Activated naive CD4-positive, alpha-beta T cell treated with anti-CD3 and anti-CD28 coated beads for 36 hours (primary cell): Measurements from ENCODE around the gene HOXD11. TPM values are rescaled to one million over a fixed set of nuclear protein-coding genes. Genes with fewer than 3 reads are reported as not detected.

ENCODE experiments used
- CTCF ChIA-PET: fragments of 350-600 bp; sonication (Branson Sonifier 250); formaldehyde crosslinking; loops from one replicate; lab custom pipeline; 2021; ENCODE audit warnings: antibody characterized with exemption; lab: Charles Lee
- DNase-seq: peaks from one replicate; pipeline ENCODE4 v3.0.0-alpha.2; 2020
- H3K27ac Mint-ChIP-seq: one replicate; pipeline ENCODE4 v1.8.0; 2021; ENCODE audit warnings: mild to moderate bottlenecking, mixed read lengths
- H3K27me3 Mint-ChIP-seq: one replicate; pipeline ENCODE4 v1.8.0; 2021; ENCODE audit warnings: low read depth, mixed read lengths
- H3K36me3 Mint-ChIP-seq: one replicate; pipeline ENCODE4 v1.8.0; 2021; ENCODE audit warnings: low read depth, mixed read lengths
- H3K4me1 Mint-ChIP-seq: one replicate; pipeline ENCODE4 v1.8.0; 2021; ENCODE audit warnings: low read depth, mixed read lengths
- H3K4me3 Mint-ChIP-seq: one replicate; pipeline ENCODE4 v1.8.0; 2021; ENCODE audit warnings: mild to moderate bottlenecking, moderate library complexity, mixed read lengths
- H3K9me3 Mint-ChIP-seq: one replicate; pipeline ENCODE4 v1.8.0; 2021; ENCODE audit warnings: mixed read lengths
- intact Hi-C: fragments of 100-400 bp; cut with micrococcal nuclease; formaldehyde crosslinking; loops from one replicate; pipeline ENCODE4 v1.15.1; 2023
- total RNA-seq, 2 experiments: library from RNA; stranded (reverse); gene quantifications; one replicate each; pipeline ENCODE4 v1.2.3, GENCODE V29; 2021

HOXD11 gene
- total RNA-seq, result not detected

DNA sequence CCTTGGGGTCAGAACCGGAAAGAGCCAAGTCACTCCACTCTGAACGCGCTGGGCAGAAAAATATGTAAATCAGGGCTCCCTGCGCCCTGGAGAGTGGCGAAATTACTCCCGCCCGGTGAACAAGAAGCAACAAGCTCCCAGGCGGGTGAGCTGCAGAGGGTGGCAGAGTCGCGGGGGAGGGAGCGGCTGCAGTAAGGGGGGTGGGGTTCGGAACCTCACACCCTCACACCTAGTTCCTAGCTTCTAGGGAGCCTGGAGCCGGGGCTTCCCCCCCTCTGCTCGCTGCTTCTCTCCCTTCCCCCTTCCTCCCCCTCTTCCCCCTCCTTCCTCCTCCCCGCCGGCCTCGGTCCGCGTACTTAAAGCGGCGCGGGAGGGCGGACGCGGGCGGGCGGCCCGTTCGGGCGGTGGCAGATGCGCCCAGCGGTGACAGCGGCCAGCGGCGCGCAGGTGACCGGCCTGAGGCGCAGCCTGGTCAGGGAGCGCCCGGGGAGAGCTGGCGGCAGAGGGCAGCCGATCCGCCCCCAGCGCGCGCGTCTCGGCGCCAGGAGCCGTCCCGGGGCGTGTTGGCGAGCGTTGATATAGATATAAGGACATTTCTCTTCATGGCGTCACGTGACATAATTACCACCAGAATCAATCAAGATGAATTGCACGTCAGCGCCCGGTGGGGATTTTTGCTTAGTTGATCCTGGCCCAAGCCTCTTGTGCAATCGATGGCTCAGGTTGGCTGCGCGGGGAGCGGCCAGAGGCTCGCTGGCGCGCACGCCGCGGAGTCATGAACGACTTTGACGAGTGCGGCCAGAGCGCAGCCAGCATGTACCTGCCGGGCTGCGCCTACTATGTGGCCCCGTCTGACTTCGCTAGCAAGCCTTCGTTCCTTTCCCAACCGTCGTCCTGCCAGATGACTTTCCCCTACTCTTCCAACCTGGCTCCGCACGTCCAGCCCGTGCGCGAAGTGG lies at the start of gene HOXD11:
Gene HOXD11, plus strand, starts transcription at position 700 of the 959 bp plus-strand sequence. Its CDS starts 76 bp downstream, at position 776.
- peak; percentile 30 for DNase-seq
- Mint-ChIP-seq H3K4me1 (peaks cover 36% of the 10 kb centered on the region), H3K4me3 (peak within 1 kb of the TSS; percentile 42), H3K9me3 (peaks cover 1% of the 10 kb centered on the region), H3K36me3 (peaks cover 3% of the 10 kb centered on the region), H3K27me3 (peaks cover 81% of the 10 kb centered on the region), H3K27ac (no peak within 1 kb of the TSS)
- intact Hi-C loops, result loop anchor here (2.0 kb wide), 1 partner anchor 14 kb away; no protein-coding TSS in a partner anchor
- CTCF ChIA-PET, result interaction anchor here (1.6 kb wide), 1 partner anchor 9 kb away, joined by 4 read pairs; no protein-coding TSS in a partner anchor

DNA sequence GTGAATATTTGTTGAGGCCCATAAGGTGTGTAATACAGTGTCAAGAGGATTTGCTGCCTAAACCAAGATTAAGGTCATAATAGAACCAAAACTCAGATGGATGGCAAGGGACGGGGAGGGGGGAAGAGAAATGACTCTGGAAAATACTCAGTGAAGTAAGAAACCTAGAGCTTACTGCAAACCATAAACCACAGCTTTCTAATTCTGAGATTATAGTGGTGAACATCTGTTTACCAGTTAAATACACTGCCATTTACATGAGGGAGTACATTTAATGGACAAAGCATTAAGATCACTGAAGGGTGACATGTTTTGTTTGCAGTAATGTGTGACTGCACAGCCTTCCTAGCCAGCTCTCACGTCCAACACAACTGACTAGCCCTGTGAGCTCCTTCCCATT lies 43.1 kb upstream of the HOXD11 start:
- Mint-ChIP-seq H3K27me3 (peaks cover 56% of the 10 kb centered on the region), H3K4me1 (peaks cover 14% of the 10 kb centered on the region), H3K9me3 (no peaks in the 10 kb centered on the region), H3K36me3 (no peaks in the 10 kb centered on the region), H3K27ac (no peak overlapping the region), H3K4me3 (no peak overlapping the region)
- CTCF ChIA-PET, result no interaction called here
- DNase-seq, result no peak
- intact Hi-C loops, result no loop called here

DNA sequence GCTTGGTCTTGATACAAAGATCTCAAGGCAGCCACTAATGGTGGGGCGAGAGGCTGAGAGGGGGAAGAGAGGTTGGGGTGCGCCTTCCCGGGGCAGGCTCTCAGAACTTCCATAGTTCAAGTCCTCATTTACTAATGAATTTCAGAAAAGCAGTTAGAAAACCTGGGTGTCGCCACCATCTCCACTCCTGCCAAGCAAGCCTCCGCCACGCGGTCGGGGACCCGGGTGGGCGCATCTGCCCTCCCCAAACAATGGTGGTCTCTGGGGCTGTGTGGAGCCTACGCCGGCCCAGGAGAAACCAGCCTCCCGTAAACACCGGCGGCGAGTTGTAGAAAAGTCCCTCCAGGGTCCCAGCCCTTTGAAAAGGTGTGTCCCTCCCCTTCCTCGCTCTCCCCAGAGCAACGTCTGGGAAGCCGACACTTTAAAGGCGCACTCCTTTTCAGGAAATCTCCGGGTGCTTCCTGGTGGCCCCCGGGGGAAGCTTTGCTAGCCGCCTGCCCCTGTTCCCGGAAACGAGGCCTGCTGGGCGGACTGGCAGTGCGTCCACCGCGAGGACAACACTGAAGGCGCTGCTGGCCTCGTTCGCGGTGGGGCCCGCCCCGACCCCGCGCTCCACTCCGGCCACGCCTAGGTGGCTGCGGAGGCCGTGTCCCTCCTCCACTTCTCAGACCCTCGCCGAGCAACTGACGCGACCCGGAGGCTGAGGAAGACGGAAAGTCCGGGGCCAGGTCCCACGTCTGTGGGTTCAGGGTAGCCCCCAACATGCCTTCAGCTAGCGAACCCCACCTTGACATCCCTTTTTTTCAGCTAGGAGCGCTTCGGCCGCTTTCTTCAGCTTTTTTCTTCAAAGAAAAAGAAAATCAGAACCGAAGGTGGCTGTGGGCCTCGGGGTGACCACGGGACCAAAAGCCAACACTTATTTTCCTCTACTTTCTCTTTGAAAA lies 40.2 kb upstream of the HOXD11 start:
- Mint-ChIP-seq H3K4me3 (no peak overlapping the region), H3K36me3 (no peaks in the 10 kb centered on the region), H3K4me1 (peaks cover 16% of the 10 kb centered on the region), H3K27ac (no peak overlapping the region), H3K9me3 (no peaks in the 10 kb centered on the region), H3K27me3 (peaks cover 73% of the 10 kb centered on the region)
- no peak for DNase-seq
- CTCF ChIA-PET, result no interaction called here
- intact Hi-C loops, result no loop called here

DNA sequence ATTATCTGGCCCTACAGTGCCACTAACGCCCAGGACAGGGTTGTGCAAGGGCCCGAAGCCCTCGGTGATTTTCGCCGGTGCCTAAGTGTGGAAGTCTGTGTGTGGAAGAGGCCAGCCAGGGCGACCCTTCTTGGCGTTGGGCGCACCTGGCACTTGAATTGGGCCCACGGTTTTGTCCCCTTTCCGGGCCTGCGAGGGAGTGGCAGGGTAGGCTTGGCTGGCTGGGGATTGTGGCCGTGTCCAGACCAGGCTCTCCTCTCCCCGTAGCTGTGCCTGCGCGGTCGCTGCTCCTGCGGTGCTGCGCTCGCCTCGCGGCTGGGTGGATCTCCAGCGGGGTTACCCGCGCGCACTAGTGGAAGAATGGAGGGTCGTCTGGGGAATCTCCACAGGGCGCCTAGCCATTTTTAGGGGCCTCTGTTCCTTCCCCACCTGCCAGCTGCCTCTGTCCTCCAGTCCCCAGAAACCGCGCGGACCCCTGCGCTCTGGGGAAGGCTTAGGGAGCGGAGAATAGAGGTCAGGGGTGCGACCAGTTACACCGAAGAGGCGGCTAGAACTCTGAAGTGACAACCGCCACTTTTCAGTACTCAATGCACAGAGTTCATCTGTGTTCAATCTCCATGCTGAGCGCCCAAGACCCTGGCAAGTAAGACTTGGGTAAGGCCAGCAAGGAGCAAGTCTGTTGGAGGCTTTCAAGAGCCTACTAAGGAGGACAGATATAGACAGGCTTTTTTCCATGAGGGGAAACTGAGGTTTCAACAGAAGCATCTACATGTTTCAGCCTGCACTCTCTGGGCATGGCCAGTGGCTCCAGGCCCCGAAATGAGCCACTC lies 39.3 kb upstream of the HOXD11 start:
- no peak overlapping the region for H3K4me3 Mint-ChIP-seq
- CTCF ChIA-PET, result no interaction called here
- H3K27me3 Mint-ChIP-seq, result peaks cover 73% of the 10 kb centered on the region
- H3K9me3 Mint-ChIP-seq, result no peaks in the 10 kb centered on the region
- peaks cover 16% of the 10 kb centered on the region for H3K4me1 Mint-ChIP-seq
- no peak overlapping the region for H3K27ac Mint-ChIP-seq
- no peak for DNase-seq
- H3K36me3 Mint-ChIP-seq, result no peaks in the 10 kb centered on the region
- intact Hi-C loops, result no loop called here

GRCh38 chr2:176068419-176068832 lies 38.7 kb upstream of the HOXD11 start:
- Mint-ChIP-seq H3K27ac (no peak overlapping the region), H3K9me3 (no peaks in the 10 kb centered on the region), H3K4me1 (peaks cover 21% of the 10 kb centered on the region), H3K27me3 (peaks cover 76% of the 10 kb centered on the region), H3K4me3 (no peak overlapping the region), H3K36me3 (no peaks in the 10 kb centered on the region)
- DNase-seq, result no peak
- intact Hi-C loops, result no loop called here
- CTCF ChIA-PET, result no interaction called here

DNA sequence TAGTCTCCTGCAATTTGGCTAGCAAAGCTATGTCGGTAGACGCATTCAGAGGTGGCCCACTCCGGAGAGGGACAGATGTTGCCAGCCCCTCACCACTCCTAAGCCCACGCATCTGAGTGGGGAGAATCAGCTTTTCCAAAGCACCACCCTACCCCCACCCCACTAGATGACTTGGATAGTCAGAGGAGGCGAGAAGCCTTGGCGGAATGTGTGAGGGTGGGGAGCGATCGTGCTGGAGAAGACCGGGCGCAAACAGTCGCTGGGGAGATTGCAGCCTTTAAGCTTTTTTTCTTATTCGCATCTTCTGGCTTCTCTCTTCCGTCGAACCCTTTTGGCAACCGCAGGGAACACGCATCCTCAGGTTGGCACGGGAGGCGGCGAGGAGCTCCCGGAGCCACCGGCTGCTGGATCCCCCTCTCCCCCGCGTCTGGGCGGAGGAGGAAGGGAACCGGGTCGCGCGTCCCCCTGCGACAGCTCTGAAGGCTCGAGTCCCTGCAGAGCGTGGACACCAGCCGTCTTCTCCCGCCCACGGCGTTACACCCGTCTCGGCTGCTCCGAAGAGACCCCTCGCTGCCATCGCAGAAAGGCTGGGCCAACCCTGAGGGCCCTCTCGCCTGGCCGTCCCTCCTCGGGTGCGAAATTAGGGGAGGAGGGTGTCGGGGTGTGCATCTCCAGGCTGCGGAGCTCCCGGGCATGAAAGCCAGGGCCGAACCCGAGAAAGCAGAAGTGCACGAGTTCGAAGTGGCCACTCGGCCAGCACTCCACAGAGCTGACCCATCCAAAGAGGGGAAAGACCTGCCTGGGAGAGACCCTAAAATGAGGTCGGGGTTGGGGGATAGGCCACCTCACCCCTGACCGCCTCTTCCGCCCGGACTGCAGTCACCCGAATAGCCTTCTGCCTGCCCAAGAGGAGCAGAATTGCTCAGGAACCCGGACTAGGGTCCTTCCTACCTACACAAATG lies 35.5 kb upstream of the HOXD11 start:
- Mint-ChIP-seq H3K4me1 (peaks cover 16% of the 10 kb centered on the region), H3K9me3 (peaks cover 6% of the 10 kb centered on the region), H3K36me3 (no peaks in the 10 kb centered on the region), H3K27ac (no peak overlapping the region), H3K4me3 (no peak overlapping the region), H3K27me3 (peaks cover 82% of the 10 kb centered on the region)
- DNase-seq, result no peak
- intact Hi-C loops, result no loop called here
- CTCF ChIA-PET, result interaction anchor here (0.9 to 1.0 kb wide), 2 partner anchors 26 to 55 kb away, joined by 3 read pairs; no protein-coding TSS in a partner anchor

DNA sequence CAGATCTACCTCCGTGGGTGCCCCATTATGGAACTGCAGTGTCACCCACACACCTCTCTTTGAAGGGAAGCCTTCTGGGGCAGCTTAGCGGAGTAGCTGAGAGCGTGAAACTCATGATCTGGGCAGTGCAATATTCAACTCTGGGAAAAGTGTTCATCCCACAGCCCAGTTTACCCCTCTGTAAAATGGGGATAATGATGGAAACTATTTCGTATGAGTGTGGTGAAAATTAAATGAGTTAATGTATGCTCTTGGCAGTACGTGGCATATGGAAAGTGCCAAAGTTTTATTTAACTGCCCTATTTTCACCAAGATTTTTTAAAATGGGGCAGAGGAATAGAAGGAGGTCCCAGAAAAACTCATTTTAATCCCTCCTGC lies 34.8 kb upstream of the HOXD11 start:
- peaks cover 16% of the 10 kb centered on the region for H3K4me1 Mint-ChIP-seq
- intact Hi-C loops, result no loop called here

DNA sequence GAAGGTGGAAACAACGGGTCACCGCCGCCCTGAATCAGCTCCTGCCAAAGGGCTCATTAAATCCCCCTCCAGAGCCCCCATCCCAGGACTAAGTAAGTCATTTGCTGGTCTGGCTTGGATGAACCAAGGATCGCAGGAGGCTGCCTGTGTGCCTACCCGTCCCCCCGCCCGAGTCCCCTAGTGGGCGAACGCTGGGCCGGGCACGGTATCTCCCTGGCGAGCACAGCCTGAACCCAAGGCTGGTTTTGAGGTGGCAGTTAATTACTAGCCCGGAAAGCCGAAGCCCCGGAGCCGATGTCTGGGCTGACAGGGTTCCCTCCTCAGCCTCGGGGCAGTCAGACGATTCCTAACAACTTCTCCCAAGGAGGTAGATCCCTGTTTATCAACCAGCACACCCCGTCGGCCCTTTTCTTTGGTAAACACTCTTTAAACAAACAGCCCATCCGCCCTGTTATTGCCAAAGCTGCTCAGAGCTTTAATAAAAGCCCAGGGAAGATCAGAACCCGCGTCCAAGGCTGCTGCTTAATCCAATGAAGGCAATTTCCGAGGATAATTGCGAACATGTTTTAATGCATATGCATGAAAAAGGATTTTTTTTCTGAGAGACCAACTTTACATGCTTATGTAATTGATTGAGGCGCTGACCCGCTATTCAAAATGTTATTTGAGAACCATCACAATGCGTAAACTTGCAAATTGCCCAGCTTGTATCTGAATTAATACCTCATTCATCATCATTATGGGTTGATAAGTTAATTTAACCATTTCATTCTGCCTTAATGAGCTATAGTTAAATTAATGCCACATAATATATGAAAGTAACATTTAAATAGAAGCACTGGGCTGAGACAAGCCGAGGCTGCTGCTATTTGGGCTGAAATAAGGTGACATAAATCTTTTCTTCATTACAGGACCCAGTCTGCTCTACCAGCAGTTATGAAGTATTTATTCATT lies 33.9 kb upstream of the HOXD11 start:
- intact Hi-C loops, result no loop called here
- Mint-ChIP-seq H3K27me3 (peaks cover 81% of the 10 kb centered on the region), H3K4me1 (peaks cover 13% of the 10 kb centered on the region), H3K36me3 (no peaks in the 10 kb centered on the region), H3K4me3 (no peak overlapping the region), H3K27ac (no peak overlapping the region), H3K9me3 (peaks cover 7% of the 10 kb centered on the region)
- DNase-seq, result no peak
- CTCF ChIA-PET, result interaction anchor here (0.7 to 1.4 kb wide), 2 partner anchors 23 to 38 kb away, joined by 3 to 7 read pairs; no protein-coding TSS in a partner anchor

More for the DNA sequence above, 34.8 kb upstream of the HOXD11 start:
- CTCF ChIA-PET, result no interaction called here
- H3K9me3 Mint-ChIP-seq, result peaks cover 7% of the 10 kb centered on the region
- no peaks in the 10 kb centered on the region for H3K36me3 Mint-ChIP-seq
- no peak for DNase-seq
- no peak overlapping the region for H3K4me3 Mint-ChIP-seq
- no peak overlapping the region for H3K27ac Mint-ChIP-seq
- peaks cover 86% of the 10 kb centered on the region for H3K27me3 Mint-ChIP-seq

DNA sequence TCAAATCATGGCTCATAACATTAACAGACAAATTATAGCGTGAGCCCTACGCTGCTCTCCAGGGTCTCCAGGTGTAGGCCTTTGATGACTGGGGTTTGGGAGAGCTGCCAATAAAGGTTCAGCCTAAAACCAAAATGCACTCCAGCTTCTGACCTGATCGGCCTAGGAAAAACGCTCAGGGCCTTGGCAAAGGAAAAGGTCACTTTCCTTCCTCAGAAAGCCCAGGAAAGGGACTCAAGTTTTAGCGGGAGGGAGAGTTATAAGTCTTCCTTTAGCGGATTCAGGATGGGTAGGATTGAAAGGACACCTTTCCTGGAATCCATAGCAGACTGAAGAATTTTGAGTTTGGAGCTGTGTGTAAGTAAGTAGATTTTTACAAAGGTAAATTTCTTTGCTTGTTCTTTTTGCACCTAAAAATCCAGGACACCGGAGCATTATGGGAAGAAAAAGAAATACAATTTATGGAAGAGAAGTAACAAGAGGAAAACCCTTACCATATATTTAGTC lies 32.1 kb upstream of the HOXD11 start:
- DNase-seq, result no peak
- H3K4me1 Mint-ChIP-seq, result peaks cover 18% of the 10 kb centered on the region
- no peak overlapping the region for H3K4me3 Mint-ChIP-seq
- peaks cover 78% of the 10 kb centered on the region for H3K27me3 Mint-ChIP-seq
- H3K27ac Mint-ChIP-seq, result no peak overlapping the region
- H3K36me3 Mint-ChIP-seq, result peaks cover 6% of the 10 kb centered on the region
- CTCF ChIA-PET, result interaction anchor here (0.6 kb wide), 1 partner anchor 22 kb away, joined by 4 read pairs; no protein-coding TSS in a partner anchor
- intact Hi-C loops, result loop anchor here (5.0 kb wide), 1 partner anchor 37 kb away; no protein-coding TSS in a partner anchor
- H3K9me3 Mint-ChIP-seq, result peaks cover 7% of the 10 kb centered on the region

DNA sequence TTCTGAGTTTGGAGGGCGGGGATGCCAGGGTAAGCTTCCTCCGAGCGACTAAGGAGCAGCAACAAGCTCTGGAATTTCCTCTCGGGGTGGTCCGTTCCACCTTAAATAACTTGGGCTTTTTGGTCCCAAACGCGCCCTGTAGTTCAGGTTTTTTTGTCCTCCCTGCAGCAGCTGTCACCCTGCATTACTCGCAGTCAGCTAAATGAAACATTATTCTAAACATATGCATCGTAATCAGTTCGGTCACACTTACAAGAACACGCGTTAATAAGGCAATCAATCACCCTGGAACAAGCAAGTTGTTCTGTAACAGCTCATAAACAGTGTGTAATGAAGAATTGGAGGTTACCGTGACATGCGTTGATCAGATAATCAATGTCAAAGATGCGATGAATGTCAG lies 31.6 kb upstream of the HOXD11 start:
- intact Hi-C loops, result loop anchor here (5.0 kb wide), 1 partner anchor 37 kb away; no protein-coding TSS in a partner anchor
- CTCF ChIA-PET, result no interaction called here
- no peak overlapping the region for H3K27ac Mint-ChIP-seq

More for the DNA sequence above, 31.6 kb upstream of the HOXD11 start:
- H3K9me3 Mint-ChIP-seq, result peaks cover 7% of the 10 kb centered on the region
- H3K36me3 Mint-ChIP-seq, result peaks cover 6% of the 10 kb centered on the region
- H3K27me3 Mint-ChIP-seq, result peaks cover 73% of the 10 kb centered on the region
- DNase-seq, result no peak
- no peak overlapping the region for H3K4me3 Mint-ChIP-seq
- H3K4me1 Mint-ChIP-seq, result peaks cover 18% of the 10 kb centered on the region
